GM18505 (cell line): Measurements from ENCODE around the gene RFX8.
"Not testable (repeated sequence)": the region's sequence is repeated elsewhere in the genome, so short reads cannot be mapped to it uniquely, and the experiment has no call there.

ENCODE experiments used
- ATAC-seq: cut with Tn5 transposase; IDR thresholded peaks from one replicate; pipeline ENCODE4 v1.9.1; 2021; ENCODE audit not compliant: unreplicated experiment
- POLR2A ChIP-seq: IDR thresholded peaks from 4 replicates; pipeline ENCODE4 v1.6.1; 2011; ENCODE audit warnings: borderline replicate concordance; ENCODE audit not compliant: insufficient read depth, insufficient read length; ENCODE audit errors: extremely low read depth

RFX8 gene

DNA sequence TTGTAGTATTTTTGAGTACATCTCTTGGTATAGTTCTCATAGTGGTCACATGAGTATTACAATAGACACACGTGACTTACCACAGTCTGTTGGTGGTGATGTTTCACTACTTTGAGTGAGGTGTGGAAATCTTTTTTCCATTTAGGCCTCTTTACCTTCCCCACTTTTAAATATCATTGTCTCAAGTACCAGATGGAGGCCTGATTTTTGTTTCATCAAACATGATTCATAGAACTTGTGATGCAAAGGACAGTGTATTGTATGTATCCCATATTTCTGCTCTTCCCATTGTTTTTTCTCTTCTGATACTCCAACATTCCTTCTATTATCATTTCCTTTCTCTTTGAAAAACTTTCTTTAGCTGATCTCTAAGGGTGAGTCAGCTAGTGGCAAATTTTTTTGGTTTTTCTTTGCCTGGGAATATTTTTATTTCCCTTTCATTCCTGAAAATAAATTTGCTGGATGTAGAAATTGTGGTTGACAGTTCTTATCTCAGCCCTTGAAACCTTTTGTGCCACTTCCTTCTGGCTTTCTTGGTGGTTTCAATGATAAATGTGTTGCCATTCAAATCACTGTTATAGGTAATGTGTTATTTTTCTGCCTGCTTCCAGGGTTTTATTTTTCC, 32.8 kb downstream of the RFX8 start:
- no peak for ATAC-seq

DNA sequence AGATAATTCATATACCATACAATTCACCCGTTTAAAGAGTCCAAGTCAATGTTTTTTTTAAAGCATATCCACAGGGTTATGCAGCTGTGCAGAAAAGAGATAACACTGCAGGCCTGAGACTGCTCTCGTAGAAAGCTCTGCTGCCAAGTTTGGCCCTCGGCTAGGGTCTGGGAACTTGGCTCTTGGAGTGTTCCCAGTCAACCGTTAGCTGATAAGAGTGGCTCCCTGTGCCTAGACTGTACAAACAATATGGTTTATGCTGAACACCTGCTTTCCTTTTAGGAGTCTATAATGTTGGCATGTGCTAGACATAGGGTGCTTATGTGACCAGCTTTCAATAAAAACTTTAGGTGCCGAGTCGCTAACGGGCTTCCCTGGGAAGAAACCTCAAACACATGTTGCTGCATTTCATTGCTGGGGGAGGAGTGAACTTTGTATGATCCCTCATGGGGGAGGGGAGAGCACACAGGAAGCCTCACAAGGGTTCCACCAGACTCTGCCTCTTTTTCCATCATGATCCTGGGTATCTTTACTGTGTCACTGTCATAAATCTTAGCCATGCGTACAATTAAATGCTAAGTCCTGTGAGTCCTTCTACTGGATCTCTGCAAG, 34.7 kb downstream of the RFX8 start:
- TF ChIP-seq POLR2A, result no peak
- ATAC-seq, result no peak

More for the DNA sequence above, 32.8 kb downstream of the RFX8 start:
- no peak for TF ChIP-seq POLR2A

DNA sequence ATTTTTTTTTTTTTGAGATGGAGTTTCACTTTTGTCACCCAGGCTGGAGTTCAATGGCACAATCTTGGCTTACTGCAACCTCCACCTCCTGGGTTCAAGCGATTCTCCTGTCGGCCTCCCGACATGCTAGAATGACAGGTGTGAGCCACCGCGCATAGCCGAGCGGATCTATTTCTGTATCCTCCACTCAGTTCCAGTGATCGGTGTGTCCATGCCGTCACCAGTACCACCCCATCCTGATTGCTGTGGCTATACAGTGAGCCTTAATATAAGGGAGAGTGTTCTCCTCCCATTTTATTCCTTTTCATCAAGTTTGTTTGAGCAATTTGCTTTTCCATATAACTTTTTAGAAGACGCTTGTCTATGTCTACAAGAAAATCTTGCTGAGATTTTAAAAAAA, 35.2 kb downstream of the RFX8 start:
- TF ChIP-seq POLR2A, result no peak
- no peak for ATAC-seq

- ATAC-seq, result not testable (repeated sequence)
Measured at GRCh38 chr2:101438555-101438954, 36.4 kb downstream of the RFX8 start.

DNA sequence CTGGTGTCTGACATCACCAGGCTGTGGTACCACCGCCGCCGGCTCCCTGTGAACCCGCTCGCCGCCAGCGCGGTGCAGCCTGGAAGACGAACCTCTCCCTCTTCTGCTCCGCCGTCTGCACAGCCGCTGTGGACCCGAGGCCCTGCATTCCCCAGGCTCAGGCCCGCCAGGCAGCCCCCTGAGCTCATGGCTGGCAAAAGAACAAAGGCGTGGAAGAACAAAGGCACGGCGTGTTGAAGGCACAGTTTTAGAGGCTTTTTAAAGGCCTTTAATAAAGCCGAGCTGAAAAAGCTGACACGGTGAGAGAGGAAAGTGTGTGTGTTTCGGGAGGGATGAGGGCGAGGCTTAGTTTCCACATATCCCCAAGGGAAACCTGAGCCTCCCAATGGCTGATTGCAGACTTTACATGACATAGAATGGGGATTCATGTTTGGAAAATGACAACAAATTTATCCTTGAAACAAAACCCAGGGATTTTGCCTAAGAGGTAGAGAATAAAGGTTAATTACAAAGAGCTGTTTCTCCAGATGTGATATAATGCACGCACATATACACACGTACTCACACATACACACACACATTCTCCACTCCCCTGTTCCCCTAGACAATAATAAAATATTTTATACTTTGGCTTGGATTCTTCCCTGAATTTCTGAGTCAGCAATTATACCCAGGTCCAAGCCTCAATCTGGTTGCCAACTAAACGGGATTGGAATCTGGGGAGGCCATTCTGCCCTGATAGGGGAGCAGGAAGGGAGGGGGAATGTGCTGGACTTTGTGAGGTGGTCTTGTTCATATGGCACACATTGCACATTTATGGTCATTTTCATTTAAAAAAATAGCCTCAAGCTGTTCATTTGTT, 39.7 kb downstream of the RFX8 start:
- no peak for TF ChIP-seq POLR2A
- no peak for ATAC-seq

DNA sequence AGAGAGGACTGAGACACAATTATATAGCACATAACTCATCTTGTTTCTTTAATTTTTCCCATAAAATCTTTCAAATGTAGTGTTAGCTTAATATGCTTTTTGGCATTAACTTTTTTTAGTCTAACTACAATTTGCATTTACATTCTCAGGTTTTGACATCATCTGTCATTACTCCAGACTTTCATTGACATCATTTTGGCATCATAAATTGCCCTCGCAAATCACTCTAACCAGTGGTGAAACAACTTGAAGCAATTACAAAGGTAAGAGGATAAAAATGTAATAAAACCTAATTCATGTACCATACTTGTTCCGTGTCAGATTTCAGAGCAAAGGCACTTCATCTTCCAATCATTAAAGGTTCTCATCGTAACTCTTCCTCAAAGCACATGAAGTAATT, 41.4 kb downstream of the RFX8 start:
- no peak for TF ChIP-seq POLR2A

GRCh38 chr2:101432411-101433181, 42.3 kb downstream of the RFX8 start:
- no peak for TF ChIP-seq POLR2A
- no peak for ATAC-seq

More for the DNA sequence above, 41.4 kb downstream of the RFX8 start:
- ATAC-seq, result no peak

DNA sequence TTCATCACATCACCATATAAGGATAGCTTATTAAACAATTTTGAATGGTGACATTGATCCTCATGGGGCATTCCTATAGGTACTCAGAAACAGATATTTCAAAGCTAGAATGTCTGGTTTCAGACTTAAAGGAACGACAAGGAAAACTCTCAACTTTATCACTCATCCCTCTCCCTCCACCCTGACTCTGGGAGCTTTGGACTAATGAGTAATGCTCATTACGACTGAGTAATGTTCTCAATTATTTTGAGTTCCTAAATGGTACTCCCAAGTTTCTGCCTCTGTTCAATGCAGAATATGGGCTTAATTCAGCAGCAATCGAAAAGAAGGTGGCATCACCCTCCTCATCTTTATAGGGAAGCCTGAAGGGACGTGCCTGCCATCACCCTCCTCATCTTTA, 43.4 kb downstream of the RFX8 start:
- TF ChIP-seq POLR2A, result no peak
- ATAC-seq, result no peak

DNA sequence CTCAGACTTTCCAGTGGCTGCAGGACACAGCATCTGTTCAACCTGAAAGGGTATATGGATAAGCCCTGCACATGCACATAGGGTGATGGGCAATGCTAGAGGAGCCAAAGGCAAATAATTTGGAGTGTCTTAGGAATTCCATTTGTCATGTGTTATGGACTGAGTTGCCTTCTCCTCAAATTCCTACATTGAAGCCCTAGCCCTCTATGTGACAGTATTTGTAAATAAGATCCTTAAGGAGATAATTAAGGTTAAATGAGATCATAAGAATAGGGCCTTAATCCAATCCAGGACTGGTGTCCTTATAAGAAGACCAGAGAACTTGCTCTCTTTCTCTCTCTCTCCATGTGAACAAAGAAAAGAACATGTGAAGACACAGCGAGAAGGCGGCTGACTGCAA, 44.8 kb downstream of the RFX8 start:
- no peak for TF ChIP-seq POLR2A
- no peak for ATAC-seq

GRCh38 chr2:101429453-101429852, 45.5 kb downstream of the RFX8 start:
- TF ChIP-seq POLR2A, result no peak
- ATAC-seq, result no peak

DNA sequence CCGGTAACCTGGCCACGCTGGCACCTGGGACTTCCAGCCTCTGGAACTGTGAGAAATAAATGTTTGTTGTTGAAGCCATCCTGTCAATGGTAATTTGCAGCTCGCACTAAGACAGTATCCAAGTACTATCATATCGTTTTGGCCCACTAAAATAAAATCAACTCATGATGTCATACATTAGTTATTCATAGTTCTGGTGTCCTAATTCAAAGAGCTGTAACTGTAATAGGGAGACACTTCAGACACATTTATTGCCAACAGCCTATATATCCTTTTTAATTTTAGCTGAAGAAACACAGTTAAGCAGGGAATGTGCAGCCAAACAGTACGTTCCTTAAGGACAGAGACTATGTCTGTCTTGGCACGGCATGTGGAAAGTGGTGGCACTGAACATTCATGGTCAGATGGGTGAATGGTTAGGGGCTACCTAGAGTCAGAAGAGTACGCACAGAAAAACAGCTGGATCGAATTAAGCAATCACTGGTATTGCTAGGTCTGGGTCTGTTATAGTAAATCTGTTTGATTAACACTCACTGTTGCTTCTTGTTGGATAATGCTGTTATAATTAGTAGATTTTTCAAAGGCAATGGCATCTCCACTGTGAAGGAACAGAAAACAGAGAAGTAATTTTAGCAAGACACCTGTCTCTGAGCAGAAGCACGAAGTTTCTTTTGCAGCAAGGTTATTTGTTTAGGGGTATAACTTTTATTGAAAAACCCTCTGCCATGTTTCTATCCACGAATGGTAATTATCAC, 46.3 kb downstream of the RFX8 start:
- no peak for TF ChIP-seq POLR2A
- ATAC-seq, result no peak

GRCh38 chr2:101427743-101428142, 47.2 kb downstream of the RFX8 start:
- ATAC-seq, result no peak

DNA sequence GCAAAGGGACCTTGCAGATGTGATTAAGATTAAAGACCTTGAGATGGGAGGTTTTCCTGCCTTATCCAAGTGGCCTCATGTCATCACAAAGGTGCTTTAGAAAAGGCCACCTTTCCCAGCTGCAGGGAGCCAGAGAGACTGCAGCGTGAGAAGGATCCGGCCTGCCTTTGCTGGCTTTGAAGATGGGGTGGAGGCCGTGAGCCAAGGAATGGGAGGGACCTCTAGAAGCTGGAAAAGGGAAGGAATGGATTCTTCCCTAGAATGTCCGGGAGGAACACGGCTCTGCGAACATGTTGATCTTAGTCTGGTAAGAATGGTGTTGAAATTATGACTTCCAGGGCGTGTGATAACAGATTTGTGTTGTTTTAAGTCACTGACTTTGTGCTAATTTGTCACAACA, 47.7 kb downstream of the RFX8 start:
- ATAC-seq, result no peak
- no peak for TF ChIP-seq POLR2A

More at GRCh38 chr2:101427743-101428142, 47.2 kb downstream of the RFX8 start:
- TF ChIP-seq POLR2A, result no peak
